ENCODE results near the gene ZFYVE9. TPM values are rescaled to one million over a fixed set of nuclear protein-coding genes. Genes with fewer than 3 reads are reported as not detected.
A peak's percentile ranks its signal among the peaks of the same experiment; 100 is the strongest.

Gene ZFYVE9
- total and polyA plus RNA-seq, 9 of the 15 experiments (the other 6 are each of a cell fraction or from before 2014, with no cell fraction given) = 0.52 to 14.4 (median 8.9) TPM

GRCh38 chr1:52125736-52126359 lies 16.0 kb upstream of the ZFYVE9 start (continued):
- TF ChIP-seq BHLHE40 (IDR thresholded peaks at IDR 0.05; ENCODE audit: low read length) = no peak
- no peak for TF ChIP-seq SRSF9 (IDR thresholded peaks at IDR 0.05; ENCODE audit: borderline replicate concordance, low read depth, low read length)
- no peak for TF ChIP-seq E2F8 (IDR thresholded peaks at IDR 0.05; ENCODE audit: low read depth, partially characterized antibody)

GRCh38 chr1:52127181-52128180 lies 14.4 kb upstream of the ZFYVE9 start:
- H3K4me2 ChIP-seq (ENCODE audit: insufficient read depth, low read length) = no peak overlapping the region
- H3K4me1 ChIP-seq (replicated peaks in 1 of 2; ENCODE audit: control insufficient read depth in 2 of 2, insufficient read depth in 2 of 2, low read length in 2 of 2) = no peaks in the 10 kb centered on the region
- POLR2A ChIA-PET = interaction anchor here (1.2 kb wide), 1 partner anchor 16 kb away, joined by 3 read pairs; no protein-coding TSS in a partner anchor
- peak; percentile 93 for ATAC-seq
- intact Hi-C loops (cut with micrococcal nuclease) = loop anchor here (1.0 to 5.0 kb wide), 3 partner anchors 169 to 230 kb away; no protein-coding TSS in a partner anchor
- peaks cover 0 to 3% of the 10 kb centered on the region in 2 experiments; a peak in 4 of 5 replicates for H3K27me3 ChIP-seq (ENCODE audit: control insufficient read depth in 2 of 2, insufficient read depth in 2 of 2, low read length in 2 of 2)
- H3K27ac ChIP-seq (ENCODE audit: extremely low read depth, low read depth, low read length) = no peak overlapping the region
- FAIRE-seq = peak; percentile 68
- H3K9ac ChIP-seq (ENCODE audit: insufficient read depth in 1 of 2, low read depth in 2 of 2, low read length in 2 of 2) = no peak overlapping the region
- no peaks in the 10 kb centered on the region for H3K9me1 ChIP-seq (ENCODE audit: control insufficient read depth, insufficient read depth, low read length)
- H3K79me2 ChIP-seq (ENCODE audit: control insufficient read depth, insufficient read depth, low read length) = no peaks in the 10 kb centered on the region
- in situ Hi-C loops (cut with MboI) = loop anchor here (5.0 to 25.0 kb wide), 2 partner anchors 170 to 560 kb away; partner anchors contain the start of gene COA7
- H3K4me3 ChIP-seq = no peak overlapping the region
- no peaks in the 10 kb centered on the region for H3K9me3 ChIP-seq (replicated peaks; ENCODE audit: control insufficient read depth, insufficient read depth, low read depth, low read length)
- H3K36me3 ChIP-seq (ENCODE audit: control insufficient read depth, insufficient read depth, low read length) = no peaks in the 10 kb centered on the region
- CTCF ChIA-PET (ENCODE audit: low intra/inter-chr PET ratio) = interaction anchor here (0.6 to 3.1 kb wide), 4 partner anchors 11 to 696 kb away, joined by 3 to 17 read pairs (median 4); no protein-coding TSS in a partner anchor
- no TSS peak for BruUV-seq (replicated peaks)
- peak in 2 of 4 experiments; percentile 47 to 67 for DNase-seq (ENCODE audit: extremely low read depth in 1 of 4, low spot score in 3 of 4)
- H2AFZ ChIP-seq (ENCODE audit: low read depth, low read length) = no peak overlapping the region
- H4K20me1 ChIP-seq (replicated peaks; ENCODE audit: control insufficient read depth, insufficient read depth, low read length) = no peaks in the 10 kb centered on the region
- WGBS (ENCODE audit: insufficient coverage, low coverage, missing lambda C conversion rate) = 4% methylated on average over 5 of the region's 5 CpGs
- TF ChIP-seq SMC3 (conservative IDR thresholded peaks at IDR 0.05; ENCODE audit: insufficient read depth, low read depth, low read length) (peak; percentile 63), POU5F1 (IDR thresholded peaks at IDR 0.05; ENCODE audit: borderline replicate concordance, low read depth, low read length, partially characterized antibody) (no peak), CEBPG (CRISPR knock-in tag; IDR thresholded peaks at IDR 0.05) (0 out of 2 replicates have a peak, but pooled peaks have one; percentile 15), CEBPG (tag; conservative IDR thresholded peaks at IDR 0.05 in 1 of 2, IDR thresholded peaks at IDR 0.05 in 1 of 2) (0 out of 4 replicates have a peak, but pooled peaks of 1 of the 2 experiments have one; percentile 11), RAD21 (CRISPR knock-in tag; conservative IDR thresholded peaks at IDR 0.05 in 1 of 2, IDR thresholded peaks at IDR 0.05 in 1 of 2) (peak; percentile 81 to 92), ZNF511 (CRISPR knock-in tag; IDR thresholded peaks at IDR 0.05) (no peak), TCF7L2 (IDR thresholded peaks at IDR 0.05; ENCODE audit: low read depth, low read length) (no peak)
- TF ChIP-seq, protein P1, sequence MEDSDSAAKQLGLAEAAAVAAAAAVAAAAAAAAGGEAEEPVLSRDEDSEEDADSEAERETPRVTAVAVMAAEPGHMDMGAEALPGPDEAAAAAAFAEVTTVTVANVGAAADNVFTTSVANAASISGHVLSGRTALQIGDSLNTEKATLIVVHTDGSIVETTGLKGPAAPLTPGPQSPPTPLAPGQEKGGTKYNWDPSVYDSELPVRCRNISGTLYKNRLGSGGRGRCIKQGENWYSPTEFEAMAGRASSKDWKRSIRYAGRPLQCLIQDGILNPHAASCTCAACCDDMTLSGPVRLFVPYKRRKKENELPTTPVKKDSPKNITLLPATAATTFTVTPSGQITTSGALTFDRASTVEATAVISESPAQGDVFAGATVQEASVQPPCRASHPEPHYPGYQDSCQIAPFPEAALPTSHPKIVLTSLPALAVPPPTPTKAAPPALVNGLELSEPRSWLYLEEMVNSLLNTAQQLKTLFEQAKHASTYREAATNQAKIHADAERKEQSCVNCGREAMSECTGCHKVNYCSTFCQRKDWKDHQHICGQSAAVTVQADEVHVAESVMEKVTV (CRISPR knock-in tag; IDR thresholded peaks at IDR 0.05) = peak; percentile 56; the same call in 1 of the 2 replicates

All from K562 (cell line).